GM19395 (cell line): Measurements from ENCODE around the gene NBPF15.
"Not testable (repeated sequence)": the region's sequence is repeated elsewhere in the genome, so short reads cannot be mapped to it uniquely, and the experiment has no call there.

Experiments used
- ATAC-seq: cut with Tn5 transposase; IDR thresholded peaks from one replicate; pipeline ENCODE4 v1.9.1; 2021; ENCODE audit warnings: mild to moderate bottlenecking, moderate library complexity; ENCODE audit not compliant: unreplicated experiment

The NBPF15 gene

DNA sequence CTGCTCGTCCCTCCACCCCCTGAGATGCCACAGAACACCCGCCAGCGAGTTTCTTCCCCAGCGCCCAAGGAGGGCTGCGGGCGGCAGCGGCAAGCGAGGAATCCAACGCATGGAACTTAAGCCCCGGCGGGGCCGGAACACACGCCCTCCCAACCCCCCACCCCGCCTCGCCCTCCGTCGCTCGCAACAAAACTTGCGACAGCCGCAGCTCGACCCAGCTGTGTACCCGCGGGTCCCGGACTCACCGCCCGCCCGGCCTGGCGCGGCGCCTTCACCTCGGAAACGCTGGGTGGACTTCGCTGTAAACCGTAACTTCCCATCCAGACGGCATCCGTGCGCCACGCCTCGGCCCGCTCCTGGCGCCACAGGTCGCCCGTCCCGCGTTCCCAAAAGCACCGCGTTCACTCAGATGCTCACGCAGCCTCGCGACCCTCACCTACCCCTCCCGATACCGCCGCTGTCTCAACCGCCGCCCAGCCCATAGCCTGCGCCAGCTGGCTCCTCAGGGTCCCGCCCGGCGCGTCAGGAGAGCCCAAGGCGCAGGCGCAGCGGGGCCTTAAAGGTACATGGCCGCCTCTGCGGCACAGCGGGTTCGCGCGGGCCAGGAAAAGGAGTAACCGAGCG, at the start of gene NBPF15:
Gene NBPF15 (minus strand): TSS at position 534 of the 624 bp plus-strand sequence. CDS start 21,666 bp downstream, outside the sequence.
- ATAC-seq, result peak; percentile 94

DNA sequence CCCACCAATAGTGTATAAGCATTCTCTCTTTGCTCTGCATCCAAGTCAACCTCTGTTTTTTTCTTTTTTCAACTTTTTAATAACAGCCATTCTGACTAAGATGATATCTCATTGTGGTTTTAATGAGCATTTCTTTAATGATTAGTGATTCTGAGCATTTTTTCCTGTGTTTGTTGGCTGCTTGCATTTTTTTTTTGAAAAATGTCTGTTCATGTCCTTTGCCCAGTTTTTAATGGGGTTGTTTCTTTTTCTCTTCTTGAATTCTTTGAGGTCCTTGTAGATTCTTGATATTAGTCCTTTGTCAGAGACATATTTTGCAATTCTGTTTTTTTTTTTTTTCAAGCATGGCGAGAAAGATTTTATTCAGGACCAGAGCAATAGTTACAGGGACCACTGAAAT, 35.0 kb upstream of the NBPF15 start:
- not testable (repeated sequence) for ATAC-seq

GRCh38 chr1:144494130-144494529, 32.7 kb upstream of the NBPF15 start:
- not testable (repeated sequence) for ATAC-seq

- not testable (repeated sequence) for ATAC-seq
Measured at GRCh38 chr1:144490394-144490793, 28.9 kb upstream of the NBPF15 start.

DNA sequence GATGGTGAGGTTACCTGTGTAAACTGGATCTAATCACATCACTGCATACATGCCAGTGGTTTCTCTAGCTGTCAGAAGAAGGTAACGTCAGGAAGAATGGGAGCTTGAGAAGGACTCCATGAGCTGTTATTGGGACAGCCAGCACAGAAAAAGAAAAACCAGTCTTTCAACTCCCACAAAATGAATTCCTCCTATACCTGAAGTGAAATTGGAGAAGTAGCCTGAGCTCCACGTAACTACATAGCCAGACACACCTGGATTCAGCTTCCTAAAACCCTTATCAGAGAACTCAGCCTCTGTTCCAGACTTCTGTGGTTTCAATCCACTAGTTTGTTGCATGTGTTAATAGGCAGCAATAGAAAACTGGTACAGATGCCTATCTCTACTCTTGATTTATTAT, 25.5 kb upstream of the NBPF15 start:
- ATAC-seq, result not testable (repeated sequence)

DNA sequence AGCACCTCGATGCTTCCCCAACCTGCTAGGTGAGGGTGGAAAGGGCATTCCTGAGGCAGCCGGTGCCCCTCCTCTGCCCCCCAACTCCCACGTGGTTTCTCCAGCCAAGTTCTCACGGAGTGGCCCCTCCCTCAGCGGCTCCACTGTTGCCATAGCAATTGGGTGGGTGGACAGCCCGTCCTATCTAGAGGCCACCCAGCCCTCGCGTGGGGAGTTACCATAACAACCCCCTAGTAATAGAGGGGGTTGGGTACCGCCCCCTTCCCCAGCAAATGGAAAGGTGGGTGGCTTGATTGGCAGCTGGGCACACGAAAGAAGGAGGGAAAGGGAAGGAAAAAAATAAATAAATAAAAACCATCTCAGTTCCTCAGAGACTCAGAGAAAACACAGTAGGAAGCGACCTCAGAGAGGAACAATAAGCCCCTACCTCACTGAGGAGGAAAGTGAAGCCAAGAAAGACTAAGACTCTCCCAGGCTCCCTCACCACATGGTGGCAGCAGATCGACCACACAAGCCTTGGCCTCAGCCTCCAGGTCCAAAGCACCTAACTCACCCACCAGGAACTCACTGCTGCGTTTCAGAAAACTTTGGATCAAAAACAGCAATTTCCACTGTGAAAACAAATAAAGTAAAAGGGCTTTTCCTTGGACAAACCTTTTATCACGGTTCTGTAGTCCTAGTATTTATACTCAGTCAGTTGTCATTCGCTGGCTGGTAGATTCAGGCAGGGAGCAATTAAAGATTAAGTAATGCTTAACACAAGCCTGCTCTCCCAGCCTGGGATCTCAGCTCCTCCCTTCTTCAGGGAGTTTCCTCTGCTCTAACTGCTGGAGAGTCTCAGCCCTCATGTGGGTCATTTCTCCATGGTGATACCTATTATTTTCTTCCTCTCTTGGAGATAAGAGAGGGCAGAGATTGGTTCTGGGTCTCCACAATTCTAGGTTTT, 23.9 kb upstream of the NBPF15 start:
- ATAC-seq, result not testable (repeated sequence)

- ATAC-seq, result not testable (repeated sequence)
Measured at GRCh38 chr1:144473897-144474296, 12.4 kb upstream of the NBPF15 start.

GRCh38 chr1:144471434-144471833, 10.0 kb upstream of the NBPF15 start:
- ATAC-seq, result not testable (repeated sequence)

- peak; percentile 22 for ATAC-seq
Measured at GRCh38 chr1:144461778-144462177, 309 bp upstream of the NBPF15 start.

DNA sequence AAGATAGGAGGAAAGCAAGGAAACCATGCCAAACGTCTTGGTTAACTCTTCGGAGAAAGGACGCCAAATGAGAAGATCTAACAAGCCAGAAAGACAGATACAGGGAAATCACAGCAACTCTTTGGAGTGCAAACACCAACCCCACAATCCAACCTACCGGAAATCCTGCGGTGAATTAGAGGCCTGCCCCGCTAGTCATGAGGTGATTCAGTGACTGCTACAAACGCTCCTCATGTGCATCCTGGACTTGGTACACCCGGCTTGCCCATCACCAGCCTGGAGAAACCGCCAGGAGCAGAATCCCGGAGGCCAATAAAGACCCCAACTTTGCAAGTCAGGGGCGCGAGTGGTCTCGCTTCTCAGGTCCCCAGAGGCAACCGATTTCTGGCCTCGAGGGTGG, 783 bp downstream of the NBPF15 start:
- ATAC-seq, result peak; percentile 44

DNA sequence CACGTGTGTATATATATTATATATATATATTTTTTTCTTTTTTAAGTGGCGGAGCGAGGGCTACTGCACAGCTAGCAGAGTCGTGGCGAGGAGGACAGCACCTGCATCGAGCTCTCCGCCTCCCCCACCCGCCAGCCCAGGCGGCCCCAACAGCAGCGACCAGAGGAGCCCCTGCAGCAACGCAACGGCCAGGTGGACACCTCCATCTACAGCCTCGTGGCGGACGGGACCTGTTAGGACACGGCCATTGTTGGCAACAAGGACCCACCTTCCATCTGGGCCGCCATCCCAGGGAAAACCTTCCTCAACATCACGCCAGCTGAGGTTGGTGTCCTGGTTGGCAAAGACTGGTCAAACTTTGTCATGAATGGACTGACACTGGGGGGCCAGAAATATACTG, 19.1 kb downstream of the NBPF15 start:
- ATAC-seq, result not testable (repeated sequence)

- not testable (repeated sequence) for ATAC-seq
Measured at GRCh38 chr1:144439737-144440136, 21.7 kb downstream of the NBPF15 start.

DNA sequence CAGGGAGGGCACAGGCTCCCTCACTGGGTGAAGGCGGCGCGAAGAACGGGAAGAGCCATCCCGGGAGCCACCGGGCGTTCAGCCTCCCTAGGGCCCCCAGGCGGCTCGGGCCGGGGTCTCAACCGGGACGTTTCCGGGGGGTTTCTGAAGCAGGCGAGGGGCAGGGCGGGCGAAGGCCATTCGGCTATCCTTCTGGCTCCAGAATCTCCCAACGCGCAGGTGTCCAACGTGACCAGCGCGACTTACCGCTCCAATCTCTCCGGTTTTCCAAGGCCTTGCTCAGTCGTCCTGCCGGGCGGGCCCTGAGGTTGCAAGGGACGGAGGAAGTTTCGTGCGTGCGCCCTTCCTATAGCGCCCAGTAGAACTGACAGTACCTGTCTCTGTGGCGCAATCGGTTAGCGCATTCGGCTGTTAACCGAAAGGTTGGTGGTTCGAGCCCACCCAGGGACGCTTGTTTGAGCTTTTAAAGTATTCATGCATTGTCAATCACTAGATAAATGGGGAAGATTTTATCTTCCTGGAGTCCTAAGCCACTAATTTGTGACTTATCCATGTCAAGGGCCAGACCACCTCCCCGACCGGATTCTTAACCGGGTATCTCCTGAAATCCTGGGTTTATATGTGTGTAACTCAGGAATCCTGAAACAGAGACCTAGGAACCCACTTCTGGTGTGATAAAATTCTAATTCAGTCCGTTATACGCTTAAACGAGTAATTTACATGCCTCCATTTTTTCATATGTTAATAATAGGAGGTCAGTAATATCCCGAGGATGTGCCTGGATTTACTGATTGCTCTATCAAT, 42.4 kb downstream of the NBPF15 start:
- not testable (repeated sequence) for ATAC-seq

DNA sequence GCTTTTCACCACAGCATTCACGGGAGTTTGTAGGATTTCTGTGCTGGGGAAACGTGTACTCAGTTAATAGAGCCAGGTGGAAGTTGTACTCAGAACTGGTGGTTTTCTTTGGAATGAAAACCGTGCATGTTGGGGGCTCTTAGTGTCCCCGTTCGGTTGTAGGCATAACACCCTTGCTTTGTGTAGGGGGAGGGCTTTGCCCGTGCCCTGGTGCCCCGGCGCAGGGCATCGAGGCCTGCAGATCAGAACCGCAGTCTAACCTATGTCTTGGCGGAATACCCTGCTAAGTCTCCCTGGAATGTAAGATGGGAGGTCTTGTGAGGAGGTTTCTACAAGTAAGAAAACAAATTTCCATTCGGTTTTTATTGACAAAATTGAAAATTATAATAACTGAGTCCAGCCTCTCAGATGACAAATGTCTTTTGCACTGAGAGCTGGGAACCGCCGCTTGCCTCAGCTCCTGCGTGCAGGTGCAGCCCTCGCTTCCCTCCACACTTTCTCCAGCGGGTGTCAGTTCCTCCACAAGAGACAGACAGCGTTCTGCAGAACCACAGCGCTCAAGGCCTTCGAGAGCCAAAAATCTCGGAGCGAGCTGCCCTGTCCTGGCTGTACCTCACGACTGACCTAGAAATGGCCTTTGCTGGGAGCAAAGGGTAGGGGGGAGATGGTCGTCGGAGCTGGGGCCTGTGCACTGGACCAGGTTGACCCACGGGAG, 47.9 kb downstream of the NBPF15 start:
- ATAC-seq, result not testable (repeated sequence)

- ATAC-seq, result peak; percentile 88
Measured at GRCh38 chr1:144412491-144413403, 48.7 kb downstream of the NBPF15 start.

- ATAC-seq, result peak; percentile 57
Measured at GRCh38 chr1:144412068-144412471, 49.4 kb downstream of the NBPF15 start.

GRCh38 chr1:144402807-144403206, 58.7 kb downstream of the NBPF15 start:
- ATAC-seq, result not testable (repeated sequence)

DNA sequence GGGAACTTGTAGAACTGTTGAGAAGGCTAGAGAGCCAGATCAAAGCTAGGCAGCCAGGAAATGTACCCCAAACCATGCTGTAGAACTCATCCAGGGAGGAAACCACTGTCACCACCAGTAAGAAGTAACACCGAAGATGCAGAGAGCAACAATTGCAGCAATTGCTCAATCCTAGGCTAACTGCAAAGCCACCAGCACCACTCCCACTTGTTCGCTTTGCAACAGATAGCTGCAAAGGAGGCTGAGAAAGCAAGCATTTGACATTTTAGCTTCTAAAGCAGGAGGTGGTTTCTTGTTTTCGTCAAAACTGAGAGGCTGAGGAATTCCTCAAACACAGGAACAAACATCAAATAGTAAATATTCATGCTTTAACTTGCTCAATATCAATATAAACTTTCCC, 89.8 kb downstream of the NBPF15 start:
- not testable (repeated sequence) for ATAC-seq
